ENCODE results near the gene AMDHD1.

DNA sequence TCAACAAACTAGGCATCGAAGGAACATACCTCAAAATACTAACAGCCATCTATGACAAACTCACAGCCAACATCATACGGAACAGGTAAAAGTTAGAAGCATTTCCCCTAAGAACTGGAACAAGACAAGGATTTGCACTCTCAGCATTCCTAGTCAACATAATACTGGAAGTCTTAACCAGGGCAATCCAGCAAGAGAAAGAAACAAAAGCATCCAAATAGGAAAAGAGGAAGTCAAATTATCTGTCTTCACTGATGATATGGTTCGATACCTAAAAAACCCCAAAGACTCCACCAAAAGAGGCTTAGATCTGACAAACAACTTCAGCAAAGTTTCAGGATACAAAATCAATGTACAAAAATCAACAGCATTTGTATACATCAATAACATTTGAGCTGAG lies 33.3 kb upstream of the AMDHD1 start:
- TF ChIP-seq ZSCAN4 (tag by site-specific recombination; IDR thresholded peaks at IDR 0.05) (no peak), ZFP69B (tag by site-specific recombination; IDR thresholded peaks at IDR 0.05) (no peak), ZNF76 (tag by site-specific recombination; IDR thresholded peaks at IDR 0.05; ENCODE audit: borderline replicate concordance, low read depth) (no peak), CTCF (tag by site-specific recombination; IDR thresholded peaks at IDR 0.05) (no peak)

Measured in HEK293 (cell line).